ENCODE data around the gene SH3RF3.

SH3RF3 gene

DNA sequence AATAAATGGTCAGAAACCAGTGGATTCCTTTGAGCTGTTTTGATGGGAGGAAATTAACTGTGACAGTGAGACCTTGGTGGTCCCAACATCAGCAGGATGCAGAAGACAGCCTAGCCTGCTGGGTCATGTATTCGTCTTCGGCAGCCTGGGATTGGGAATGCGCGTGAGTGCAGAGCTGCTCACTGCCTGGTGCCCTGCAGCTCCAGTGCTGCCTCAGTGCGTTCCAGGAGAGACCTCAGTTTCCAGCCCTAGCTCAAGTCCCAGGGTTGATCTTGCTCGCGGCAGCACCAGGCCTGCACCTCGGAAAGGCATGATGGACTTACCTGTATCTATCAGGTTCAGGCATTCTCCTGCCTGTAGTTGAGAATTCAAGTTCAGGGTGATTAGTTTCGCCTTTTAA is 203.9 kb downstream of the SH3RF3 start:
- H3K9me3 ChIP-seq (ENCODE audit: control insufficient read depth, insufficient read depth, low read length), result no peaks in the 10 kb centered on the region
- WGBS (ENCODE audit: insufficient coverage, insufficient read length), result no CpG with 5 or more reads among the region's 9 CpGs
- H3K4me3 ChIP-seq (ENCODE audit: low read length), result no peak overlapping the region
- H3K4me1 ChIP-seq (ENCODE audit: control insufficient read depth, insufficient read depth, low read length), result no peaks in the 10 kb centered on the region
- H3K27ac ChIP-seq (ENCODE audit: low read length), result no peak overlapping the region
- no peaks in the 10 kb centered on the region for H3K27me3 ChIP-seq (ENCODE audit: control insufficient read depth, insufficient read depth, low read length)
- no peaks in the 10 kb centered on the region for H3K36me3 ChIP-seq (ENCODE audit: control insufficient read depth, insufficient read depth, low read length)
- DNase-seq (ENCODE audit: low read depth, low spot score), result no peak

DNA sequence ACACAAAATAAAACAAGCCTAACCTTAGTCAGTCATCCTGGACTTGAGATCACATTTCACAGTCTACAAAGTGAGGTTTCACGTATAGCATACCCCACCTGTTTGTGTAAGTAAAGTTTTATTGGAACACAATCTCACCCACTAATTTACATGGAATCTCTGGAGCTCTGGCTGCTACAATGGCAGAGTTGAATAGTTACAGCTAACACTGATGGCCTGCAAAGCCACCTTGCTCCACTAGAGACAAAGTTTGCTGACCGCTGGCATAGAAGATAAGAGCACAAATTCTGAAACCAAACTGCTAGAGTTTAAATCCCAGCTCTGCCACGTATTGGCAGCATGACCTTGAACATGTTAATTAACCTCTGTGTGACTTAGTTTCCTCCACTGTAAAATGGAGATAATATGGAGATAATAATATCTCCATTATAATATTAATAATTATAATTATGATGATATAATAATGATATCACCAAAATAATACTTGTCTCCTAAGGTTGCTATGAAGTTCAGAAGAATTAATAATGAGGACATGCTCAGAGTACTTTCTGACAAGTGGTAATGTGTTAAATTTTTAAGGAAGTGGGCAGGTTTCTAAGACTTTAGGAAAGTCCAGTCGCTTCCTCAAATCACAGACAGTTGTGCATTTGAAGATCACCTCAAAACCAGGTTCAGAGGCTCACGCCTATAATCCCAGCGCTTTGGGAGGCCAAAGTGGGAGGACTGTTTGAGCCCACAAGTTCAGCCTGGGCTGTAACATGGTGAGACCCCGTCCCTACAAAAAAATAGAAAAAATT is 204.6 kb downstream of the SH3RF3 start:
- Histone ChIP-seq H3K4me3 (ENCODE audit: low read length) (no peak overlapping the region), H3K27ac (ENCODE audit: low read length) (no peak overlapping the region), H3K36me3 (ENCODE audit: control insufficient read depth, insufficient read depth, low read length) (no peaks in the 10 kb centered on the region), H3K27me3 (ENCODE audit: control insufficient read depth, insufficient read depth, low read length) (no peaks in the 10 kb centered on the region), H3K4me1 (ENCODE audit: control insufficient read depth, insufficient read depth, low read length) (no peaks in the 10 kb centered on the region), H3K9me3 (ENCODE audit: control insufficient read depth, insufficient read depth, low read length) (no peaks in the 10 kb centered on the region)
- no CpG with 5 or more reads among the region's 7 CpGs for WGBS (ENCODE audit: insufficient coverage, insufficient read length)
- DNase-seq (ENCODE audit: low read depth, low spot score), result no peak

DNA sequence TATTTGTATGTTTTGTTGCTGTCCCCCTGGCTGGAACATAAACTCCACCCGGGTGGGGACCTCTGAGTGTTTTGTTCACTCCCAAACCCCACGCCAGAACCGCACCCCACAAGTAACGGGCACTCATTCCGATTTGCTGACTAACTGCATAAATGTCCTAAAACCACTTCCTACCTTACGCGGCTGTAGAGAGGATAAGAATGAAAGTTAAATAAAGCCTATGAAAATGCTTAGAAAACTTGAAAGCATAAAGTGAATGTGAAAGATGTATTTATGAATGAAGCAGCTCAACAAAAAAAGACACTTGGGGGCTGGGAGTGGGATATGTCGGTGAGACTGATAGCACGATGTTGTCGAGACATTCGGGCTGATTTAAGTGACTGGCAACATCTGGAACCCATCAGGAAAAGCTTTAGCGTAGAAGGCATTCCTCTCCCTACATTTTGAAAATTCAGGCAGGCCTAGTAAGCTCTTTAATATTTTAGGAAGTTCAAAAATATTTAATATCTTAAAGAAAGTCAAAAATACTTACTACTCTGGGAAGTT is 206.7 kb downstream of the SH3RF3 start:
- DNase-seq (ENCODE audit: low read depth, low spot score), result no peak
- no peaks in the 10 kb centered on the region for H3K9me3 ChIP-seq (ENCODE audit: control insufficient read depth, insufficient read depth, low read length)
- no peaks in the 10 kb centered on the region for H3K4me1 ChIP-seq (ENCODE audit: control insufficient read depth, insufficient read depth, low read length)
- no peak overlapping the region for H3K4me3 ChIP-seq (ENCODE audit: low read length)
- no peaks in the 10 kb centered on the region for H3K27me3 ChIP-seq (ENCODE audit: control insufficient read depth, insufficient read depth, low read length)
- WGBS (ENCODE audit: insufficient coverage, insufficient read length), result no CpG with 5 or more reads among the region's 12 CpGs
- H3K36me3 ChIP-seq (ENCODE audit: control insufficient read depth, insufficient read depth, low read length), result no peaks in the 10 kb centered on the region
- H3K27ac ChIP-seq (ENCODE audit: low read length), result no peak overlapping the region

DNA sequence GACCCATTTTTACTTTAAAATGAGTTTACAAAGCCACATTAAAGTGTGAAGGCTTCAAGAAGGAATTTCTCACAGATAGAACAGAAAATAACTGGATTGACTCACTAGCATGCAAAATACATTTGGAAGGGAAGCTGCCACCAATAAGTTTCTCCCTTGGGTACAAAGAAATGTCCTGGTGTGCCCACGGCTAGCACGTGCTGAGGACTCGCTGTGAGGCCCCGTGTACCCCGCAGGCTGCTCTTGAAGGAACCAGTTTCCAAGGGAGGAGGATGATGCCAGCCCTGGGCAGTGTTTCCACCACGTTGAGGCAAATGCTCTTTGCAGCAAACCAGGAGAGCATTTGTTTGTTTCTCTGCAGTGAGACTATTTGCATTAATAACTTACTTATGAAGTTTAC is 207.3 kb downstream of the SH3RF3 start:
- no peaks in the 10 kb centered on the region for H3K9me3 ChIP-seq (ENCODE audit: control insufficient read depth, insufficient read depth, low read length)
- H3K27me3 ChIP-seq (ENCODE audit: control insufficient read depth, insufficient read depth, low read length), result no peaks in the 10 kb centered on the region
- WGBS (ENCODE audit: insufficient coverage, insufficient read length), result no CpG with 5 or more reads among the region's 6 CpGs
- no peaks in the 10 kb centered on the region for H3K4me1 ChIP-seq (ENCODE audit: control insufficient read depth, insufficient read depth, low read length)
- H3K36me3 ChIP-seq (ENCODE audit: control insufficient read depth, insufficient read depth, low read length), result no peaks in the 10 kb centered on the region
- no peak for DNase-seq (ENCODE audit: low read depth, low spot score)
- H3K4me3 ChIP-seq (ENCODE audit: low read length), result no peak overlapping the region
- H3K27ac ChIP-seq (ENCODE audit: low read length), result no peak overlapping the region

DNA sequence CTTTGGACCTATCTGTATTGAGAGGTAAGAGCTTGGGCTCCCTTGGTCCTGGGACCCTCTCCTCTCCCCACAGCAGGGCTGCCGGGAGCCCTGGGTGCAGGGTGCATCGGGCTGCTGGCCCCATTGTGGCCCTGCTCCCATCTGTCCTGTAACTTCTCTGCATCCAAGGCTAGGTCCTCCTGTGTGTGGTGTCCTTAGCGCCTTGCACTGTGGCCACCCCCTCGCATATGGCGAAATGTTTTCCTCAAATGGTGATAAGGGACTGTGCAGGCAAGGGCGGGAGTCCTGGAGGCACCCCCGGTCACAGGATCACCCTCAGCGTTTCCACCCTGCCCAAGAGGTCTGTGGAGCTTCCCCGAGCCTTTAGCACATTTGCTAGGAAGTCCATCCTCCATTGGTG is 208.2 kb downstream of the SH3RF3 start:
- no peak overlapping the region for H3K4me3 ChIP-seq (ENCODE audit: low read length)
- DNase-seq (ENCODE audit: low read depth, low spot score), result no peak
- no peaks in the 10 kb centered on the region for H3K4me1 ChIP-seq (ENCODE audit: control insufficient read depth, insufficient read depth, low read length)
- H3K9me3 ChIP-seq (ENCODE audit: control insufficient read depth, insufficient read depth, low read length), result no peaks in the 10 kb centered on the region
- no peaks in the 10 kb centered on the region for H3K36me3 ChIP-seq (ENCODE audit: control insufficient read depth, insufficient read depth, low read length)
- H3K27me3 ChIP-seq (ENCODE audit: control insufficient read depth, insufficient read depth, low read length), result no peaks in the 10 kb centered on the region
- no CpG with 5 or more reads among the region's 9 CpGs for WGBS (ENCODE audit: insufficient coverage, insufficient read length)
- no peak overlapping the region for H3K27ac ChIP-seq (ENCODE audit: low read length)

DNA sequence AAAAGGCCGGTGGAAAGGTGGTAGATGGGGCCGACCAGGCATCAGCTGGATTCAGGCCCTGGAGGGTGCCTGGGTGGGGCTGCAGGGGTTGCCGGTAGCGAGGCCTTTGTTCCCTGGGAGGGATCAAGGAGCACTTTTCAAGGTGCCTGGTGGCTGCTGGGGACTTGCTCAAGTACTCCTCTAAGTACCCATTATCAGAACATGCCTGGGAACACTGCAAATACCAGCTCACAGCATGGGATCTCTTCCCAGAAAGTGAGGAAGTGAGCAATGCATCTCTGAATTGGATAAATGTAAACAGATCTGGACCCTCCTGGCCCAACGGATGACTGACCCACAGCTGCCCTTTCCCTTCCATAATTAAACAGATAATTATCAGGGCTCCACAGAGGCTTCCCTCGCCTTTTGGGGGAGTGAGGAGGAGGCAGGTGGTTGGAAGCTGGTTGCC is 210.5 kb downstream of the SH3RF3 start:
- Histone ChIP-seq H3K36me3 (ENCODE audit: control insufficient read depth, insufficient read depth, low read length) (no peaks in the 10 kb centered on the region), H3K4me1 (ENCODE audit: control insufficient read depth, insufficient read depth, low read length) (no peaks in the 10 kb centered on the region), H3K27me3 (ENCODE audit: control insufficient read depth, insufficient read depth, low read length) (no peaks in the 10 kb centered on the region), H3K27ac (ENCODE audit: low read length) (no peak overlapping the region), H3K9me3 (ENCODE audit: control insufficient read depth, insufficient read depth, low read length) (no peaks in the 10 kb centered on the region), H3K4me3 (ENCODE audit: low read length) (no peak overlapping the region)
- DNase-seq (ENCODE audit: low read depth, low spot score), result no peak
- no CpG with 5 or more reads among the region's 6 CpGs for WGBS (ENCODE audit: insufficient coverage, insufficient read length)

DNA sequence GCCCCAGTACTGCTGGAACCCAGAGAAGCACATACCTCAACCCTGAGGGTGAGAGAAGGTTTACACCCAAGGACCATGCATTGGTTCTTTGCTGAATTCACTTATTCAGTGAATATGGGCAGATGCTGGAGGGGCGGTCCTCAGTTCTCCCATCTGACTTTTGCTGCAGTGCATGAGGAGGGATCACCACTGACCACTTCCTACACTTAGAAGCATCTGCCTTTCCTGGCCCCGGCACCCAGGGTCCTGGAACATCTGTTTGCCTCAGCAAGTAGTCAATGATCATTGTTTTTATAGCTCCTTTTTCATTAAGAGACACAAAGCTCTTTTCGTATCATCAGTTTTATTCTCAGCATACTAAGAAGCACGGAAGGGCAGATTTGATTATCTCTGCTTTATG is 211.4 kb downstream of the SH3RF3 start:
- Histone ChIP-seq H3K4me3 (ENCODE audit: low read length) (no peak overlapping the region), H3K27ac (ENCODE audit: low read length) (no peak overlapping the region), H3K9me3 (ENCODE audit: control insufficient read depth, insufficient read depth, low read length) (no peaks in the 10 kb centered on the region), H3K4me1 (ENCODE audit: control insufficient read depth, insufficient read depth, low read length) (no peaks in the 10 kb centered on the region), H3K36me3 (ENCODE audit: control insufficient read depth, insufficient read depth, low read length) (no peaks in the 10 kb centered on the region), H3K27me3 (ENCODE audit: control insufficient read depth, insufficient read depth, low read length) (no peaks in the 10 kb centered on the region)
- WGBS (ENCODE audit: insufficient coverage, insufficient read length), result no CpG with 5 or more reads among the region's 4 CpGs
- DNase-seq (ENCODE audit: low read depth, low spot score), result no peak

DNA sequence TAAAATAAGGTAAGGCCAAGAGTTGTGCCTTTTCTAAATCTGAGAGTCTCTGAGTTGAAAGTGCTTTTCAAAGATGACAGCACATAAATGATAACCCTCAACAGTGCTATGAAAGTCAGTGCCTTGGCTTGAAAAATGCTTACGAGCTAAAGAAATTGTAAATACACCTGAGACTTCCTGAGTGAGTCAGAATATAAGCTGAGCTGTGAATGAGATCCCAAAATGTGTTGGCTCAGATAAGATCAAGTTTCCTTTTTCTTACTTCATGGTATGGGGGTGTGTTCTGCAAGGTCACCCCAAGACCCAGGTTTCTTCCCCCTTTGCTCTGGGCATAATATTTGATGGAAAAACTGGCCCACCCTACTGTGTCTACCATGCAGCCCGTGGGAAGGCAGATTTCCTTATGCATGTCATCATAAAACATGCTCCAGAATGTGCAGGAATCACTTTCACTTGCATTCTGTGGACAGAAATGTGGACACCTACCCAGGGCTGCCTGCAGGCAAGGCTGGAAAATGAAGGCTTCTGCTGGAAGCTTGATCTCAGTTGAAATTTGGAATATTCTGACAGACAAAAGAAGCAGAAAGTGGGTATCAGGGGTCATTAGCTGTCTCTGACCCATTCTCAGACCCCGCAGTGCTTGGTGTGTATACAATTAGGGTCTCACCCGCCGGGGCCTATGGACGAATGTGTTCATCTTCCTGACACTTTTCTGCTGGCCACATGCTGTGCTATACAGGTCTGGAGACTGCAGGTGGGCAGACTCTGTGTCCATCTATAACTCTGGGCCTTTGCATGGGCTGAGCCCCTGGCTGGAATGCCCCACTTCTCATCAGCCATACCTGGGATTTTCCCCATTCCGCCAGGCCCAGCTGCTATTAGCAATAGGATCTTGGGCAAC is 212.6 kb downstream of the SH3RF3 start:
- Histone ChIP-seq H3K4me3 (ENCODE audit: low read length) (no peak overlapping the region), H3K36me3 (ENCODE audit: control insufficient read depth, insufficient read depth, low read length) (no peaks in the 10 kb centered on the region), H3K4me1 (ENCODE audit: control insufficient read depth, insufficient read depth, low read length) (no peaks in the 10 kb centered on the region), H3K9me3 (ENCODE audit: control insufficient read depth, insufficient read depth, low read length) (no peaks in the 10 kb centered on the region), H3K27ac (ENCODE audit: low read length) (no peak overlapping the region), H3K27me3 (ENCODE audit: control insufficient read depth, insufficient read depth, low read length) (no peaks in the 10 kb centered on the region)
- WGBS (ENCODE audit: insufficient coverage, insufficient read length), result no CpG with 5 or more reads among the region's 7 CpGs
- no peak for DNase-seq (ENCODE audit: low read depth, low spot score)

DNA sequence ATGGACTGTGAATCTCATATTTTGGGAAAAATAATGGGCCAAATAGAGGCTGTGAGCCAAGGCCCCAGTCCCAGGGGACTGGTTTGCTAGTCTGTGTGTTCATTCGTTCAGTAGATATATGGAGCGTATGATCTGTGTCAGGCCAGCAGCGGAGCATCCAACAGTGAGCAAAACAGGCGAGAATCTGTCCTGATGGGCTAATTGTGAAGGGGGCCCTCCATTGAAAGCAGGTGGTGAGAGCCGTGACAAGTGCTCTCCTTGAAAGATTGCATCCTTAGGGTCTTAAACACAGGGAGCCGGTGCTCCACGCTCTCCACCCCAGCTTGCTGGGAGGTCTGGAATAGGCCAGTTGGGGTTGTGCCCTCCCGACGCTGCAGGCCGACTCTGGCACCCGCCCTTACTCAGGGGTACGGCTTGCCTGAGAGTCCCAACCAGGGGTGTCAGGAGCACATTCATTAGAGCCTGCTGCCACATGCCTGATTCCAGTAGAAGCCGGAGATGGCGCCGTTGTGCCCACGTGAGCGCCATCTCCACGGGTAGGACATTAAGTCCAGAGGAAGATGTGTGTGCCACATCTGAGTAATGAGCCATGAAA is 213.3 kb downstream of the SH3RF3 start:
- Histone ChIP-seq H3K9me3 (ENCODE audit: control insufficient read depth, insufficient read depth, low read length) (no peaks in the 10 kb centered on the region), H3K4me1 (ENCODE audit: control insufficient read depth, insufficient read depth, low read length) (no peaks in the 10 kb centered on the region), H3K27me3 (ENCODE audit: control insufficient read depth, insufficient read depth, low read length) (no peaks in the 10 kb centered on the region), H3K36me3 (ENCODE audit: control insufficient read depth, insufficient read depth, low read length) (no peaks in the 10 kb centered on the region), H3K27ac (ENCODE audit: low read length) (no peak overlapping the region), H3K4me3 (ENCODE audit: low read length) (no peak overlapping the region)
- DNase-seq (ENCODE audit: low read depth, low spot score), result no peak
- WGBS (ENCODE audit: insufficient coverage, insufficient read length), result no CpG with 5 or more reads among the region's 18 CpGs

DNA sequence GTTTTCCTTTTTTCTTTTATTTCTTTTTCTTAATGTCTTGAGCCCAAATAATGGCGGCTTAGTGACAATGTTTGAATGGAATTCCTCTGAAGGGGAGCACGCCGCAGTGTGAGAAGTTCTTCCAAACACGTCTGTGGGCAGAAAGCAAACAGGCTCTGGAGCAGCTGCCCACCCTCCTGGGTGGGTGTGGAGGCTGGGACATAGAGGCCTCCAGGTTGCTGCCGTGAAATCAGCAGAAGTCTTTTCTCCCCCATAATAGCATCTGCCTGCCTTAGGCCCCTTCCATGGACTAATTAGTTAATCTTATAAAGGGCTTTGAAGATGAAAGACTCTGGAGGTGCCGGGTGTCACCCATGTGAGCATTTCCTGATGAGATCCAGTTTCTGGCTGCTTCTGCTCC is 213.9 kb downstream of the SH3RF3 start:
- no peaks in the 10 kb centered on the region for H3K36me3 ChIP-seq (ENCODE audit: control insufficient read depth, insufficient read depth, low read length)
- H3K4me3 ChIP-seq (ENCODE audit: low read length), result no peak overlapping the region
- no peaks in the 10 kb centered on the region for H3K4me1 ChIP-seq (ENCODE audit: control insufficient read depth, insufficient read depth, low read length)
- H3K9me3 ChIP-seq (ENCODE audit: control insufficient read depth, insufficient read depth, low read length), result no peaks in the 10 kb centered on the region
- H3K27ac ChIP-seq (ENCODE audit: low read length), result no peak overlapping the region
- no peaks in the 10 kb centered on the region for H3K27me3 ChIP-seq (ENCODE audit: control insufficient read depth, insufficient read depth, low read length)
- WGBS (ENCODE audit: insufficient coverage, insufficient read length), result no CpG with 5 or more reads among the region's 6 CpGs
- no peak for DNase-seq (ENCODE audit: low read depth, low spot score)

All from iPS DF 6.9 (cell line).